Measurements from ENCODE around the gene OR8B12.

The OR8B12 gene, protein sequence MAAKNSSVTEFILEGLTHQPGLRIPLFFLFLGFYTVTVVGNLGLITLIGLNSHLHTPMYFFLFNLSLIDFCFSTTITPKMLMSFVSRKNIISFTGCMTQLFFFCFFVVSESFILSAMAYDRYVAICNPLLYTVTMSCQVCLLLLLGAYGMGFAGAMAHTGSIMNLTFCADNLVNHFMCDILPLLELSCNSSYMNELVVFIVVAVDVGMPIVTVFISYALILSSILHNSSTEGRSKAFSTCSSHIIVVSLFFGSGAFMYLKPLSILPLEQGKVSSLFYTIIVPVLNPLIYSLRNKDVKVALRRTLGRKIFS

GRCh38 chr11:124543554-124543953 is at the start of gene OR8B12:
OR8B12 (minus strand) TSS chr11:124543654; CDS start chr11:124543654, 0 bp downstream.
- in situ Hi-C loops (cut with MboI; ENCODE audit: low sequenced_read_pairs) = no loop called here

DNA sequence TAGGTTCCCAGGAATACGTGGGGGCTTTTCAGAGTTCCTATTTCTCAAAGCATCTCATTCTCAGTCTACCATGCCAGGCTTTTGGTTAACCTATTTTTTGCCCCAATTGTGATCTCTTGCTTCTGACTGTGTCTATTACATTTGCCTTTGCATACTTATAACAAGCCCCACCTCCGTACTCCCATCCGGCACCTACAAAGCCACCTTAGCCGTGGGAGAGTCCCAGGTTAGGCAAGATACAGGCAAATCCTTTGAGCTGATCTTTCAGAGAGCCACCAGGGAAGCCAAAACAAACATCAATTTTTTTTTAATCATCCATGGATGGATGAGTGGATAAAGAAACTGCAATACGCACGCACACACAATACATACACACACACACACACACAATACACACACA is 49.2 kb upstream of the OR8B12 start:
- in situ Hi-C loops (cut with MboI; ENCODE audit: low sequenced_read_pairs) = loop anchor here (25.0 kb wide), 2 partner anchors 180 to 530 kb away; partner anchors contain the start of gene OR8B4

GRCh38 chr11:124591430-124591829 is 48.0 kb upstream of the OR8B12 start:
- in situ Hi-C loops (cut with MboI; ENCODE audit: low sequenced_read_pairs) = loop anchor here (25.0 kb wide), 2 partner anchors 179 to 529 kb away; partner anchors contain the start of gene OR8B4

DNA sequence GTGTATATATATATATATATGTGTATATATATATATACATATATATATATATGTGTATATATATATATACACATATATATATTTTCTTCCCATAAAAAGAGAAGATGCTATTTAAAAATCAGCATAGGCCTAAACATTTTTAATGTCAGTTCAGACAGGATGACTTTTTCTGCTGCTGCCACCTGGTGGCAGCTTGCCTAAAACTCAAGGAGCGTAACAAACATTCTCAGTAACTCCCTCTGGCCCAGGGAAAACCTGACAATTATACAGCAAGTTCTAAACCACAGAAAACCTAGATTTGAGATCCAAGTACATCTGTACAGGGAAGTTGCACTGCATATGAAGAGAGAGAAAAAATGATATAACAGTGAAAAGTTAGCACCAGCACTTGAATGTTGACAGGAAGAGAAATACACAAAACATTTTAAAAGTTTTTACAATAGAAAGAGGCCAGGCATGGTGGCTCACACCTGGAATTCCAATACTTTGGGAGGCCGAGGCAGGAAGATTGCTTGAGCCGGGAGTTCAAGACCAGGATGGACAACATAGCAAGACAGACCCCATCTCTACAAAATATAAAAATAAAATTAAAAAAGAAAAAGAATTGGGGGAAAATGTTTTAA is 42.9 kb upstream of the OR8B12 start:
- in situ Hi-C loops (cut with MboI; ENCODE audit: low sequenced_read_pairs) = loop anchor here (25.0 kb wide), 2 partner anchors 174 to 524 kb away; partner anchors contain the start of gene OR8B4

DNA sequence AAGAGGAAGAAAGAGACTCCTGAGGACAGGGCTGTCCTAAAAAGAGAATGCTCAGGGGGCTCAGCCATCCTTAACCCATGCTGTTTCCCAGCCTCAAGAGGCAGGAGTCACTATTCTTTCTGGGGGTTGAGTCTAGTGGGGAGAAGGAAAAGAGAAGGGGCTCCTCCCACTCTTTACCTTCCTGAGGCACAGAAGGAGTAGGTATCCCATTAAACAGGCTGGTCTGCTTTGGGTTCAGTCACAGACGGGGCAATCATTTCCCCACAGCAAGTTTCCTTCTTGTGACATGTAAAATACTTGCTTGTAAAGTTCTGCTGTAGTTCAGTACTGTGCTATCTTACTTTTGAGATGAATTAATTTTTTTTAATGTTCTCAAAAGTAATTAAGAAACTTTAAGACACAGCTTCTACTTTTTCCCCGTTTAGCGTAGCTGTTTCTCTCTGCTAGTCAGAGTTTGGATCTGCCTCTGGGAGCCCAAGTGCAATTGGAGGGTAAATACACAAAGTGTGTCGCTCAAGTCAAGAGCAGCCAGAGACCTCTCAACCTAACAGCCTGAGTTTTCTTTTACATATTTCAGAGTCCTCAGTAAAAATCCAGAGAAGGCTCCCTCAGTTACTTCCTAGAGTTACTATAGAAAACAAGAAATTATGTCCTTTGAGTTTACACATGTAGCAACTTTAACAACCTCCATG is 41.4 kb upstream of the OR8B12 start:
- in situ Hi-C loops (cut with MboI; ENCODE audit: low sequenced_read_pairs) = loop anchor here (25.0 kb wide), 2 partner anchors 173 to 523 kb away; partner anchors contain the start of gene OR8B4

GRCh38 chr11:124583781-124584180 is 40.3 kb upstream of the OR8B12 start:
- in situ Hi-C loops (cut with MboI; ENCODE audit: low sequenced_read_pairs) = loop anchor here (25.0 kb wide), 2 partner anchors 171 to 521 kb away; partner anchors contain the start of gene OR8B4

- in situ Hi-C loops (cut with MboI; ENCODE audit: low sequenced_read_pairs) = loop anchor here (25.0 kb wide), 2 partner anchors 170 to 520 kb away; partner anchors contain the start of gene OR8B4
Observed at GRCh38 chr11:124582565-124582964, 39.1 kb upstream of the OR8B12 start.

- in situ Hi-C loops (cut with MboI; ENCODE audit: low sequenced_read_pairs) = loop anchor here (25.0 kb wide), 2 partner anchors 170 to 520 kb away; partner anchors contain the start of gene OR8B4
Observed at GRCh38 chr11:124581817-124582216, 38.4 kb upstream of the OR8B12 start.

DNA sequence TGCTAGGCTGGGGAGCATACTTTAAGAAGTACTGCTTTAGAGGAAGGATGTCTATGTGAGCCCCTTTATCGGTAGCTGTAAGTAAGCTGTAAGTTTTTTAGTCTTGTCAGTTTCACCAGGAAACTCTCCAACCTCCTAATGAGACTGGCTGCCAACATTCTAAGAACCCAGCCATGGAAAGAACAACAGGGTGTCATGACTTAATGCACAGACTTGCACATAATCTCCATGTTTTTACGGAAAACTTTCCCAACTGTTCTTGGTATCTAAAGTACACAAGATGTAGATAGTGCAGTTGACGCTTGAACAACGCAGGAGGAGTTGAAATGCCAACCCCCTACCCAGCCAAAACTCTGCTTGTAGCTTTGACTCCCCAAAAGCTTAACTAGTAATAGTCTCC is 35.3 kb upstream of the OR8B12 start:
- in situ Hi-C loops (cut with MboI; ENCODE audit: low sequenced_read_pairs) = loop anchor here (25.0 kb wide), 2 partner anchors 166 to 516 kb away; partner anchors contain the start of gene OR8B4

DNA sequence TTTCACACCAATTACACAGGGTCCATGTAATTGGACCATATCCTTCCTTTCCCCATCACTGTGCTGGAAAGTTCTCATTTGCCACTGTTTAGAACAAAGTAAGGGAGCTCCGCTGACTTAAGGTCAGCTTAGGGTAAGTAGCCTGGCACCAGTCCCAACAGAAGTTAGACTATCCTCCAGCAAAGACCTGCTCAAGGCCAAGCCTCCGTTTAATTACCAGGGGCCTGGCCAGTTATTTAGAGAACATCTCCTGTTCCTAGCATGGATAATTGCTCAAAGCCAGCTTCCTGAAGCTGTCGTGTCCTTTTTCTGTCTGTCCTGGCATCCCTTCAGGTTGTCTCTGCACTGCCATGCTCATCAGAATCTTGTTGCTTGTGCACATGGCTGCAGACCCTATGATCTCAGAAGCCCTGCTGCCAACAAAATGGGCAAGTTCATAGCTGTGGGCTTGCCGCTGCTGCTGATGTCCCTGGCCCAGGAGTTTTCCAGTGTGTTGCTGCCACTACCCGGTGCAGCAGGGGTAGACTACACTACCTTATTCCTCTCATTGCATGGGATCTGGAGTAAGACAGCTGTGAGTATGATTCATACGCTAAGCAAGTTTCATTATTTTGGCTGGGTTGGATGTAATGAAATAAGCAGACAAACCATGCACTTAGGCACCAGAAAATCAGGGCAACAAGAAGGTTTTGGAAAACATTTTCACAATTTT is 34.4 kb upstream of the OR8B12 start:
- in situ Hi-C loops (cut with MboI; ENCODE audit: low sequenced_read_pairs) = loop anchor here (25.0 kb wide), 2 partner anchors 166 to 516 kb away; partner anchors contain the start of gene OR8B4

- in situ Hi-C loops (cut with MboI; ENCODE audit: low sequenced_read_pairs) = no loop called here
Observed at GRCh38 chr11:124570160-124570559, 26.7 kb upstream of the OR8B12 start.

DNA sequence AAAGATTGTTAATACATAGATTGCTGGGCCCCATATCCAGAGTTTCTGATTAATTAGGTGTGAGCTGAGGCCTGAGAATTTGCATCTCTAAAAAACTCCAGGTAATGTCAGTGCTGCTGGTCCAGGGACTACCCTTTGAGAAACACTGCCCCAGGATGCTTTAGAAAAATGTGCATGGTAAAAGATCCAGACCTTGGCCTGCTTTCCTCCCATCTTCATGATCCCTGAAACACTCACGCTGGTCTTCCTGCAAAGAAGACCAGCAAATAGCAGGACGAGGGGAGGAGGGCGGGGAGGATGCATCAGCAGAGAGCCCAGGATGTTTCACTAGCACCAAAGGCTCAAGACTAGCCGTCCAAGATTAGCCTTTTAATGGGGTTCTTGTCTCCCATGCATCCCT is 26.2 kb upstream of the OR8B12 start, which contains the start of gene OR8A1:
OR8A1 (plus strand) TSS at position 301 of the 400 bp plus-strand sequence. CDS start 123 bp downstream, outside the sequence.
- in situ Hi-C loops (cut with MboI; ENCODE audit: low sequenced_read_pairs) = no loop called here

- in situ Hi-C loops (cut with MboI; ENCODE audit: low sequenced_read_pairs) = no loop called here
Observed at GRCh38 chr11:124556828-124557227, 13.4 kb upstream of the OR8B12 start.

DNA sequence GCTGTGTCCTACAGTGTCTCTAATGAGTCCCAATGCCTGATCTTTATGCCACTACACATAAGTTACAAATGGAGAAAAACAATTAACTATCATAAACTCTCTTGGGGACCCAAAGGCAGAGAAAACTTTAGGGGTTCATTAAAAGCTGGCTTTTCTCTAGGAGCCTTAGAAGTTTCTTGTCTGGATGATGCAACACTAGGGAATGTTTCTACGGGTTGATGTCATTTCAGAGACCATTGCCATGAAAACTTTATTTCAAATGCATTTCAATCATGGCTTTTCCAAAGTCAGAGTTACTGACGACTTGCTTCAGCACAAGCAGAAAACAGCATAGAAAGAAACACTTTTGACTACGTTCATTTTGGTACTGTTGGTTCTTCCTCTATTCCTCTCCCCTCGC is 8.5 kb upstream of the OR8B12 start:
- in situ Hi-C loops (cut with MboI; ENCODE audit: low sequenced_read_pairs) = no loop called here

DNA sequence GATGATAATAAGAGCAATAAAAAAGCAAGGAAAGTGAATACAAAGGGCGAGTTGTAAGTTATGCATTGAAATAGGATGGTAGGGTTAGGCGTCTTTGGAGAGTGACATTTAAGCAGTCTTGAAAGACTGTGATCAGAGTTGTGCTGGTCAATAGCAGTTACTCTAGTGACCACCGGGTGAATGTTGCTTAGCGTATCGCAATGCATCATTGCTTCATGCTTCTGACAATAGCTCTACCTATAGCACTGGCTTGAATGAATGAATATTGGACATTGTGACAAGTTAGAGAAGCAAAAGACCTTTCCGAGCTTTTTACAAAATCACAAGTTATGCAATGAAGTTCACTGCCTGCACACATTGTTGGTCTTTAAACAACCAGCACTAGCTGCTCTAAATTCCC is 7.7 kb upstream of the OR8B12 start:
- in situ Hi-C loops (cut with MboI; ENCODE audit: low sequenced_read_pairs) = no loop called here

GRCh38 chr11:124543145-124543544 is 309 bp downstream of the OR8B12 start:
- in situ Hi-C loops (cut with MboI; ENCODE audit: low sequenced_read_pairs) = no loop called here

DNA sequence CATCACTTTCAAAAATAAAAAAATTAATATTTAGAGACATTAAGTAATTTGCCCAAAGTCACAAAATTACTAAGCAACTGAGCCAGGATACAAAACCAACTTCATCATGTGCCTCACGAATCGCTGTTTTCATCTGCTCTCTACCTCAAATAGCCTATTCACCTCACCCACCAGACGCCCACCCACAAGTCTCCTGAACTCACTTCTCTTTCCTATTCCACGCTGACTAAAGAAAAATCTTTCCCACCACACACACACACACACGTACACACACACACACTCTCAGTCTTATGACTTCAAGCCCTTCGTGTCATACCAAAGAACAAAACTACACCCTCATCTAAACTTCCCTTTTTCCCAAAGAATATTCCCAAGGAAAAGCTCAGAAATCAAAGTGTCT is 2.2 kb downstream of the OR8B12 start:
- in situ Hi-C loops (cut with MboI; ENCODE audit: low sequenced_read_pairs) = no loop called here

DNA sequence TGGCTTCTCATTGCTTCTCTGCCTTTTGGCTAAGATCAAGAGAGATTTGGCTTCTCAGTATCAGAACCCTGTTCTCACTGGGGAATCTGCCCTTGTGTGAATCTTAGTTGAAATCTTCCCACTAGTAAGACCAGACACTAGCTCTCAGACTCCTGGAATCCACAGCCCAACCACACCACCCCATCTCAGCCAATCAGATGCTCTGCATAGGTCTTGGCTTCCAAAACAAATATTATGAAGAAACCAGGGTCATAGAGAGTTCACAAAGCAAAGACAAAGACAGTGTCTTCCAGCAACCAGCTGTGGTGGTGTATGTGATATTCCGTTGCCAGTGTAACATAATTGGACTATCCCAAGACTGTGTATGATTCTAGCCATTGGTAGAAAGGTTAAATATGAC is 5.4 kb downstream of the OR8B12 start:
- in situ Hi-C loops (cut with MboI; ENCODE audit: low sequenced_read_pairs) = no loop called here

DNA sequence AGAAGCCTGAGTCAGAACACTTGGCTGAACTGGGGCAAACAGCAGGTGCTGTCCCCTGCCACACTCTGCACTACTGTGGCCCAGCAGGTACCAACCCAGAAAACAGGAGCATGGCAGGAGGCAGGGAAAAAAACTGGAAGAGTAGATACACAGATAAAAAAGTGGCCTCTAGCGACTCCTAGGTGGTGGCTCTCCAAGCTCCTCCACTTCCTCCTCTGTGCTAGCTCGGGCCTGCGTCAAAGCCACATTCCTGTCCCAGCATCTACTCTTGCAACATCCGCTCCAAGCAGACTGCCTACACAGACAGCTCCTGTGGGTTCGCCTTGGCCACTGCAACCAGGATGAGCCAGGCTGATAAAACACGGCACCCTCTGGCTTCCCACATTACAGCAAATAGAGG is 6.9 kb downstream of the OR8B12 start:
- in situ Hi-C loops (cut with MboI; ENCODE audit: low sequenced_read_pairs) = no loop called here

- in situ Hi-C loops (cut with MboI; ENCODE audit: low sequenced_read_pairs) = no loop called here
Observed at GRCh38 chr11:124535552-124536232, 7.8 kb downstream of the OR8B12 start.
